K562 (cell line): ENCODE results near the gene CRYBB2. TPM values are rescaled to one million over a fixed set of nuclear protein-coding genes. Genes with fewer than 3 reads are reported as not detected.

Source experiments
- ATAC-seq: fragments of 200-7000 bp; cut with Tn5 transposase; 3 replicates; pipeline ENCODE4 v1.9.1; 2020; ENCODE audit warnings: moderate library complexity
- BruUV-seq: library from RNA; stranded (reverse); fragments of 400-500 nt; replicated peaks from 2 replicates; lab custom pipeline; 2021; lab: Mats Ljungman, UMichigan
- CTCF ChIA-PET: fragments of 300-600 bp; formaldehyde crosslinking; extraction: SDS; loops from one replicate; lab custom pipeline; 2021; ENCODE audit warnings: low intra/inter-chr PET ratio; lab: Yijun Ruan, JAX
- POLR2A ChIA-PET: fragments of 300-600, 350-650 bp; sonication (Branson Sonifier 250); formaldehyde crosslinking; extraction: SDS; loops from one replicate; lab custom pipeline; 2021; ENCODE audit warnings: antibody characterized with exemption, inconsistent platforms; lab: Yijun Ruan, JAX
- DNase-seq, 4 experiments: peaks; one replicate each; pipeline versions ENCODE4 v3.0.0 to v3.0.0-alpha.2; 2011 to 2018; ENCODE audit warnings: low spot score in 3 of 4, mixed read lengths in 3 of 4; ENCODE audit errors: extremely low read depth in 1 of 4
- FAIRE-seq: peaks from 2 replicates; lab custom pipeline; 2011; peaks lifted over from hg19 to GRCh38; lab: Jason Lieb, UNC
- H2AFZ ChIP-seq: 2 replicates; pipeline ENCODE4 v1.6.0; 2011; ENCODE audit warnings: low read depth, low read length, control low read depth, inconsistent platforms
- H3K27ac ChIP-seq: fragments of 200-600 bp; 3 replicates; pipeline ENCODE4 v1.8.0; 2011; ENCODE audit warnings: low read depth, mild to moderate bottlenecking, control low read depth, inconsistent platforms, low read length, moderate library complexity, mixed read lengths; ENCODE audit errors: extremely low read depth
- H3K27me3 ChIP-seq, 2 experiments: fragments of 300-600 bp in 1 of 2; 2 replicates in 1 of 2; 3 replicates in 1 of 2; pipeline versions ENCODE4 v1.6.0 to v1.8.0; 2011; ENCODE audit warnings: inconsistent platforms in 2 of 2, low read length in 2 of 2, mild to moderate bottlenecking in 1 of 2, mixed read lengths in 1 of 2, moderate library complexity in 1 of 2; ENCODE audit not compliant: control insufficient read depth in 2 of 2, insufficient read depth in 2 of 2
- H3K36me3 ChIP-seq: fragments of 300-600 bp; 3 replicates; pipeline ENCODE4 v1.8.0; 2011; ENCODE audit warnings: mild to moderate bottlenecking, low read length, inconsistent platforms; ENCODE audit not compliant: control insufficient read depth, insufficient read depth
- H3K4me1 ChIP-seq, 2 experiments: fragments of 200-600 bp in 1 of 2; replicated peaks in 1 of 2; 2 replicates in 1 of 2; 3 replicates in 1 of 2; pipeline versions ENCODE4 v1.5.1 to v1.8.0; 2011; ENCODE audit warnings: inconsistent platforms in 2 of 2, low read length in 2 of 2, mild to moderate bottlenecking in 1 of 2, mixed read lengths in 1 of 2, moderate library complexity in 1 of 2; ENCODE audit not compliant: control insufficient read depth in 2 of 2, insufficient read depth in 2 of 2
- H3K4me2 ChIP-seq: 2 replicates; pipeline ENCODE4 v1.6.1; 2011; ENCODE audit warnings: low read length, control low read depth, inconsistent platforms, mixed read lengths; ENCODE audit not compliant: insufficient read depth
- H3K4me3 ChIP-seq: fragments of 200-600 bp; sonication (generic), shearing (Covaris generic); 2 replicates; pipeline ENCODE4 v1.5.1; 2016; ENCODE audit warnings: control low read depth, inconsistent platforms
- H3K79me2 ChIP-seq: fragments of 200-600 bp; 3 replicates; pipeline ENCODE4 v1.8.0; 2011; ENCODE audit warnings: low read length, inconsistent platforms; ENCODE audit not compliant: control insufficient read depth, insufficient read depth
- H3K9ac ChIP-seq, 2 experiments: 2 replicates each; pipeline versions ENCODE4 v1.6.0 to v1.6.1; 2011; ENCODE audit warnings: low read depth in 2 of 2, low read length in 2 of 2, control low read depth in 1 of 2, inconsistent platforms in 1 of 2, mild to moderate bottlenecking in 1 of 2, mixed read lengths in 1 of 2; ENCODE audit not compliant: insufficient read depth in 1 of 2
- H3K9me1 ChIP-seq: one replicate; pipeline ENCODE4 v1.6.0; 2011; ENCODE audit warnings: inconsistent platforms, mild to moderate bottlenecking, low read length, moderate library complexity; ENCODE audit not compliant: control insufficient read depth, insufficient read depth
- H3K9me3 ChIP-seq: replicated peaks from 2 replicates; pipeline ENCODE4 v1.5.1; 2011; ENCODE audit warnings: low read depth, low read length, inconsistent platforms; ENCODE audit not compliant: control insufficient read depth, insufficient read depth
- H4K20me1 ChIP-seq: replicated peaks from 2 replicates; pipeline ENCODE4 v1.6.1; 2011; ENCODE audit warnings: low read length, inconsistent platforms, mixed read lengths; ENCODE audit not compliant: control insufficient read depth, insufficient read depth
- ATF1 ChIP-seq, 2 experiments: fragments of 450-650 bp in 1 of 2; IDR thresholded peaks; 2 replicates each; pipeline ENCODE4 v1.6.1; 2016; ENCODE audit warnings: missing compliant biosample characterization in 1 of 2, missing genetic modification characterization in 1 of 2
- CBFB ChIP-seq: sonication (generic); formaldehyde crosslinking; IDR thresholded peaks from 2 replicates; pipeline ENCODE4 v1.4.0; 2020; ENCODE audit warnings: mild to moderate bottlenecking, missing genetic modification reagents
- CEBPB ChIP-seq: fragments of 450-650 bp; IDR thresholded peaks from 2 replicates; pipeline ENCODE4 v1.6.1; 2016; ENCODE audit warnings: missing genetic modification characterization, missing compliant biosample characterization
- HNRNPUL1 ChIP-seq: fragments of 200-400 bp; formaldehyde crosslinking; IDR thresholded peaks from 2 replicates; pipeline ENCODE4 v1.6.1; 2017; ENCODE audit warnings: low read length
- MTF1 ChIP-seq: fragments of 250-450 bp; sonication (Bioruptor Pico); IDR thresholded peaks from 2 replicates; pipeline ENCODE4 v1.9.0; 2021; ENCODE audit warnings: moderate library complexity, mild to moderate bottlenecking, inconsistent platforms, borderline replicate concordance
- NELFE ChIP-seq: IDR thresholded peaks from 2 replicates; pipeline ENCODE4 v1.6.1; 2011; ENCODE audit warnings: mild to moderate bottlenecking; ENCODE audit not compliant: insufficient read depth, insufficient read length
- SMARCC2 ChIP-seq: fragments of 450-650 bp; IDR thresholded peaks from 2 replicates; pipeline ENCODE4 v1.6.1; 2017; ENCODE audit warnings: antibody characterized with exemption, moderate library complexity, mild to moderate bottlenecking, low read depth
- ZKSCAN8 ChIP-seq: fragments of 200-800 bp; sonication (Bioruptor generic); IDR thresholded peaks from 2 replicates; pipeline ENCODE4 v1.6.1; 2016; ENCODE audit warnings: missing genetic modification characterization, missing compliant biosample characterization
- ZNF12 ChIP-seq: sonication (generic); formaldehyde crosslinking; IDR thresholded peaks from 2 replicates; pipeline ENCODE4 v1.4.0; 2020; ENCODE audit warnings: mild to moderate bottlenecking, missing genetic modification reagents
- ZNF444 ChIP-seq: fragments of 250-450 bp; sonication (Bioruptor Pico); IDR thresholded peaks from 2 replicates; pipeline ENCODE4 v1.4.0; 2020; ENCODE audit warnings: mild to moderate bottlenecking, moderate library complexity
- ZNF699 ChIP-seq: fragments of 250-450 bp; sonication (Bioruptor Pico); IDR thresholded peaks from 2 replicates; pipeline ENCODE4 v1.8.0; 2021; ENCODE audit warnings: mild to moderate bottlenecking, moderate library complexity; ENCODE audit not compliant: insufficient replicate concordance
- WGBS: fragments of 100-300 bp; shearing (Covaris generic); methylation state at CpG from one replicate; pipeline ENCODE4 v1.1.6; 2016; ENCODE audit warnings: low coverage, mixed read lengths; ENCODE audit not compliant: insufficient coverage; ENCODE audit errors: missing lambda C conversion rate; 5-methylcytosine and 5-hydroxymethylcytosine counted together
- in situ Hi-C: fragments of 300-500 bp; cut with MboI; formaldehyde crosslinking; loops from 4 replicates; pipeline ENCODE4 v1.15.0; 2018; ENCODE audit warnings: inconsistent platforms, mixed read lengths
- intact Hi-C: fragments of 100-400 bp; cut with micrococcal nuclease; formaldehyde crosslinking; loops from 2 replicates; pipeline ENCODE4 v1.14.2; 2022
- polyA plus RNA-seq, 8 experiments: library from polyadenylated mRNA; depleted of rRNA in 4 of 8; stranded (reverse) in 5 of 8; unstranded in 3 of 8; fragments of >200 nt; fragmentation: Nextera tagmentation in 2 of 8; fragmentation: Illumina TruSeq in 1 of 8; extraction: Ambion mirVana in 2 of 8; extraction: Trizol in 1 of 8; gene quantifications; 2 replicates each; pipeline versions ENCODE4 v1.2.1 to v1.2.3, GENCODE V29; 2011 to 2014; ENCODE audit warnings: inconsistent platforms in 1 of 8, missing spikeins in 1 of 8
- total RNA-seq, 7 experiments: library from RNA; depleted of rRNA in 6 of 7; stranded (reverse); fragments of >200 nt in 6 of 7; fragmentation: Illumina TruSeq in 2 of 7; extraction: Trizol in 2 of 7; gene quantifications; 2 replicates each; pipeline versions ENCODE4 v1.2.1 to v1.2.3, GENCODE V29; 2011 to 2021; ENCODE audit warnings: low replicate concordance in 1 of 7
- TF ChIP-seq, protein P1 (sequence below): fragments of 450-650 bp; formaldehyde crosslinking; IDR thresholded peaks from 2 replicates; pipeline ENCODE4 v1.4.0; 2022; ENCODE audit warnings: mild to moderate bottlenecking, moderate library complexity
- TF ChIP-seq, protein P2 (sequence below): fragments of 250-450 bp; sonication (Bioruptor Pico); IDR thresholded peaks from 2 replicates; pipeline ENCODE4 v1.4.0; 2020

CRYBB2 gene
- total and polyA plus RNA-seq, 9 of the 15 experiments (the other 6 are each of a cell fraction or from before 2014, with no cell fraction given) = not detected

DNA sequence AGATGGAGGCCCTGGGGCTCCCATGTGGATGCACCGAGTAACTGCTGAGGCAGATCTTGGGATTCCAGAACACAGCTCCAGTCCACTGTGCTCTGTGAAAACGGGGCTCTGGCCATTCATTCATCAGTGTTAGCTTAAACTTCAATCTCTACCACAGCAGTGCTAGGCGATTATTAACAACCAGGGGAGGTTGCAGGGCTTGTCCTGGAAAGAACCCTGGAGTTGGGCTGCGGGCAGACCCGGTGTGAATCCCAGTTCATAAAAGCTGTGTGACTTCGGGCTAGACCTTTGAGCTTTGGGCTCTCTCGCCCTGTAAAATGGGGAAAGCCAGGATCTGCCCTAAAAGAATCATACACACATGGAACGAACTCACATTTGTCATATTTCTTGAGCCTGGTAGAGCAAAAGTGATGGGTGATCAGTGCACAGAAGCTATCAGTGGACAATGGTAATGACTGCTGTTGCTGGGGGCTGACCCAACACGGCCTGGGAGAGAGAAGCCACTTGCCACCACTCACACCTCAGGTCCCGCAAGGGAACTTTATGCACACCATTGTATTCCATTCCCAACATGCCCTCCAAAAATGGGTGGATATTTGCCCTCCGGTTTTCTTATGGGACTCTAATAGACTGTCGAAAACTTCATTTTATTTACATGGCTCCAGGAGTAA, 35.4 kb upstream of the CRYBB2 start:
- no TSS peak for BruUV-seq
- Histone ChIP-seq H3K9me1 (no peaks in the 10 kb centered on the region), H3K4me1 (no peaks in the 10 kb centered on the region), H3K9me3 (no peaks in the 10 kb centered on the region), H3K4me3 (no peak overlapping the region), H2AFZ (no peak overlapping the region), H3K27me3 (peaks cover 0 to 22% of the 10 kb centered on the region in 2 experiments; a peak in 2 of 5 replicates), H3K27ac (no peak overlapping the region), H3K79me2 (no peaks in the 10 kb centered on the region), H3K9ac (no peak overlapping the region), H4K20me1 (no peaks in the 10 kb centered on the region), H3K36me3 (no peaks in the 10 kb centered on the region), H3K4me2 (no peak overlapping the region)
- no peak for DNase-seq
- POLR2A ChIA-PET = no interaction called here
- in situ Hi-C loops = no loop called here
- intact Hi-C loops = no loop called here
- FAIRE-seq = no peak
- ATAC-seq = no peak
- CTCF ChIA-PET = no interaction called here
- TF ChIP-seq HNRNPUL1 (no peak), ZKSCAN8 (CRISPR knock-in tag) (no peak), NELFE (no peak), CBFB (no peak), MTF1 (CRISPR knock-in tag) (no peak), ATF1 (CRISPR knock-in tag; IDR thresholded peaks at IDR 0.05) (no peak), ATF1 (tag; IDR thresholded peaks at IDR 0.05) (no peak), CEBPB (tag) (no peak), SMARCC2 (no peak), ZNF699 (CRISPR knock-in tag) (no peak), ZNF444 (no peak), ZNF12 (CRISPR knock-in tag) (no peak)
- TF ChIP-seq, protein P1, sequence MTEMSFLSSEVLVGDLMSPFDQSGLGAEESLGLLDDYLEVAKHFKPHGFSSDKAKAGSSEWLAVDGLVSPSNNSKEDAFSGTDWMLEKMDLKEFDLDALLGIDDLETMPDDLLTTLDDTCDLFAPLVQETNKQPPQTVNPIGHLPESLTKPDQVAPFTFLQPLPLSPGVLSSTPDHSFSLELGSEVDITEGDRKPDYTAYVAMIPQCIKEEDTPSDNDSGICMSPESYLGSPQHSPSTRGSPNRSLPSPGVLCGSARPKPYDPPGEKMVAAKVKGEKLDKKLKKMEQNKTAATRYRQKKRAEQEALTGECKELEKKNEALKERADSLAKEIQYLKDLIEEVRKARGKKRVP (CRISPR knock-in tag) = no peak
- TF ChIP-seq, protein P2, sequence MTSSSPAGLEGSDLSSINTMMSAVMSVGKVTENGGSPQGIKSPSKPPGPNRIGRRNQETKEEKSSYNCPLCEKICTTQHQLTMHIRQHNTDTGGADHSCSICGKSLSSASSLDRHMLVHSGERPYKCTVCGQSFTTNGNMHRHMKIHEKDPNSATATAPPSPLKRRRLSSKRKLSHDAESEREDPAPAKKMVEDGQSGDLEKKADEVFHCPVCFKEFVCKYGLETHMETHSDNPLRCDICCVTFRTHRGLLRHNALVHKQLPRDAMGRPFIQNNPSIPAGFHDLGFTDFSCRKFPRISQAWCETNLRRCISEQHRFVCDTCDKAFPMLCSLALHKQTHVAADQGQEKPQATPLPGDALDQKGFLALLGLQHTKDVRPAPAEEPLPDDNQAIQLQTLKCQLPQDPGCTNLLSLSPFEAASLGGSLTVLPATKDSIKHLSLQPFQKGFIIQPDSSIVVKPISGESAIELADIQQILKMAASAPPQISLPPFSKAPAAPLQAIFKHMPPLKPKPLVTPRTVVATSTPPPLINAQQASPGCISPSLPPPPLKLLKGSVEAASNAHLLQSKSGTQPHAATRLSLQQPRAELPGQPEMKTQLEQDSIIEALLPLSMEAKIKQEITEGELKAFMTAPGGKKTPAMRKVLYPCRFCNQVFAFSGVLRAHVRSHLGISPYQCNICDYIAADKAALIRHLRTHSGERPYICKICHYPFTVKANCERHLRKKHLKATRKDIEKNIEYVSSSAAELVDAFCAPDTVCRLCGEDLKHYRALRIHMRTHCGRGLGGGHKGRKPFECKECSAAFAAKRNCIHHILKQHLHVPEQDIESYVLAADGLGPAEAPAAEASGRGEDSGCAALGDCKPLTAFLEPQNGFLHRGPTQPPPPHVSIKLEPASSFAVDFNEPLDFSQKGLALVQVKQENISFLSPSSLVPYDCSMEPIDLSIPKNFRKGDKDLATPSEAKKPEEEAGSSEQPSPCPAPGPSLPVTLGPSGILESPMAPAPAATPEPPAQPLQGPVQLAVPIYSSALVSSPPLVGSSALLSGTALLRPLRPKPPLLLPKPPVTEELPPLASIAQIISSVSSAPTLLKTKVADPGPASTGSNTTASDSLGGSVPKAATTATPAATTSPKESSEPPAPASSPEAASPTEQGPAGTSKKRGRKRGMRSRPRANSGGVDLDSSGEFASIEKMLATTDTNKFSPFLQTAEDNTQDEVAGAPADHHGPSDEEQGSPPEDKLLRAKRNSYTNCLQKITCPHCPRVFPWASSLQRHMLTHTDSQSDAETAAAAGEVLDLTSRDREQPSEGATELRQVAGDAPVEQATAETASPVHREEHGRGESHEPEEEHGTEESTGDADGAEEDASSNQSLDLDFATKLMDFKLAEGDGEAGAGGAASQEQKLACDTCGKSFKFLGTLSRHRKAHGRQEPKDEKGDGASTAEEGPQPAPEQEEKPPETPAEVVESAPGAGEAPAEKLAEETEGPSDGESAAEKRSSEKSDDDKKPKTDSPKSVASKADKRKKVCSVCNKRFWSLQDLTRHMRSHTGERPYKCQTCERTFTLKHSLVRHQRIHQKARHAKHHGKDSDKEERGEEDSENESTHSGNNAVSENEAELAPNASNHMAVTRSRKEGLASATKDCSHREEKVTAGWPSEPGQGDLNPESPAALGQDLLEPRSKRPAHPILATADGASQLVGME (CRISPR knock-in tag) = no peak
- 1% methylated on average over 11 of the region's 12 CpGs for WGBS
